ENCODE results near the gene MYPN. TPM values are rescaled to one million over a fixed set of nuclear protein-coding genes. Genes with fewer than 3 reads are reported as not detected.

Gene MYPN, protein sequence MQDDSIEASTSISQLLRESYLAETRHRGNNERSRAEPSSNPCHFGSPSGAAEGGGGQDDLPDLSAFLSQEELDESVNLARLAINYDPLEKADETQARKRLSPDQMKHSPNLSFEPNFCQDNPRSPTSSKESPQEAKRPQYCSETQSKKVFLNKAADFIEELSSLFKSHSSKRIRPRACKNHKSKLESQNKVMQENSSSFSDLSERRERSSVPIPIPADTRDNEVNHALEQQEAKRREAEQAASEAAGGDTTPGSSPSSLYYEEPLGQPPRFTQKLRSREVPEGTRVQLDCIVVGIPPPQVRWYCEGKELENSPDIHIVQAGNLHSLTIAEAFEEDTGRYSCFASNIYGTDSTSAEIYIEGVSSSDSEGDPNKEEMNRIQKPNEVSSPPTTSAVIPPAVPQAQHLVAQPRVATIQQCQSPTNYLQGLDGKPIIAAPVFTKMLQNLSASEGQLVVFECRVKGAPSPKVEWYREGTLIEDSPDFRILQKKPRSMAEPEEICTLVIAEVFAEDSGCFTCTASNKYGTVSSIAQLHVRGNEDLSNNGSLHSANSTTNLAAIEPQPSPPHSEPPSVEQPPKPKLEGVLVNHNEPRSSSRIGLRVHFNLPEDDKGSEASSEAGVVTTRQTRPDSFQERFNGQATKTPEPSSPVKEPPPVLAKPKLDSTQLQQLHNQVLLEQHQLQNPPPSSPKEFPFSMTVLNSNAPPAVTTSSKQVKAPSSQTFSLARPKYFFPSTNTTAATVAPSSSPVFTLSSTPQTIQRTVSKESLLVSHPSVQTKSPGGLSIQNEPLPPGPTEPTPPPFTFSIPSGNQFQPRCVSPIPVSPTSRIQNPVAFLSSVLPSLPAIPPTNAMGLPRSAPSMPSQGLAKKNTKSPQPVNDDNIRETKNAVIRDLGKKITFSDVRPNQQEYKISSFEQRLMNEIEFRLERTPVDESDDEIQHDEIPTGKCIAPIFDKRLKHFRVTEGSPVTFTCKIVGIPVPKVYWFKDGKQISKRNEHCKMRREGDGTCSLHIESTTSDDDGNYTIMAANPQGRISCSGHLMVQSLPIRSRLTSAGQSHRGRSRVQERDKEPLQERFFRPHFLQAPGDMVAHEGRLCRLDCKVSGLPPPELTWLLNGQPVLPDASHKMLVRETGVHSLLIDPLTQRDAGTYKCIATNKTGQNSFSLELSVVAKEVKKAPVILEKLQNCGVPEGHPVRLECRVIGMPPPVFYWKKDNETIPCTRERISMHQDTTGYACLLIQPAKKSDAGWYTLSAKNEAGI (N-terminal part only)
- 1 to 10 TPM in 1 of 3 donors, under 1 TPM in 2; 0.47 to 1.8 (median 0.93) TPM for total RNA-seq
- long read RNA-seq, donor 1: 0 reads
- long read RNA-seq, donor 2, partial matches to known transcripts: 1 of 1 reads
- long read RNA-seq, donor 2, other reads (novel, unspliced or antisense): 0 of 1 reads

DNA sequence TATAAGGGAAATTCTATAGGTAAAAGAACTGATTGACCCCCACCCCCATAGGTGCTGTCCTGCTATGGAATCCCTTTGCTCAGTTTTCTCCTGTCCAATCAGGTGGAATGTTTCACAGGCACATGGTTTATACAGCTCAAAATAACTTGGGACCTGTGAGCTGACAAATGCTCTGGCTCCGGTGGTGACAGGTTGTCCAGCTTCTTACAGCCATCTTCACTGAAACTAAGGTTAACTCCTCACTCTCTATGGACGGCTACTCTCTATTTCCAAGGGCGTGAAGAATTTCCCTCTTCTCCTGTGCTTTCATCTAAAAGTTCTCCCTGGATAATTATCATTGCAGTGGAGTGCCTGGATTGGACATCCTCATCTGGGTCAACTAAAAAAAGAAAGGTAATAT lies at the start of gene MYPN:
MYPN (plus strand) TSS at position 158 of the 400 bp plus-strand sequence. CDS start 11,951 bp downstream, outside the sequence.
- H3K4me3 ChIP-seq: no peak within 1 kb of the TSS
- ATAC-seq: no peak
- H3K4me1 ChIP-seq (ENCODE audit: low read depth): no peaks in the 10 kb centered on the region
- H3K36me3 ChIP-seq (ENCODE audit: low read depth): no peaks in the 10 kb centered on the region
- DNase-seq: no peak
- TF ChIP-seq, protein P1, sequence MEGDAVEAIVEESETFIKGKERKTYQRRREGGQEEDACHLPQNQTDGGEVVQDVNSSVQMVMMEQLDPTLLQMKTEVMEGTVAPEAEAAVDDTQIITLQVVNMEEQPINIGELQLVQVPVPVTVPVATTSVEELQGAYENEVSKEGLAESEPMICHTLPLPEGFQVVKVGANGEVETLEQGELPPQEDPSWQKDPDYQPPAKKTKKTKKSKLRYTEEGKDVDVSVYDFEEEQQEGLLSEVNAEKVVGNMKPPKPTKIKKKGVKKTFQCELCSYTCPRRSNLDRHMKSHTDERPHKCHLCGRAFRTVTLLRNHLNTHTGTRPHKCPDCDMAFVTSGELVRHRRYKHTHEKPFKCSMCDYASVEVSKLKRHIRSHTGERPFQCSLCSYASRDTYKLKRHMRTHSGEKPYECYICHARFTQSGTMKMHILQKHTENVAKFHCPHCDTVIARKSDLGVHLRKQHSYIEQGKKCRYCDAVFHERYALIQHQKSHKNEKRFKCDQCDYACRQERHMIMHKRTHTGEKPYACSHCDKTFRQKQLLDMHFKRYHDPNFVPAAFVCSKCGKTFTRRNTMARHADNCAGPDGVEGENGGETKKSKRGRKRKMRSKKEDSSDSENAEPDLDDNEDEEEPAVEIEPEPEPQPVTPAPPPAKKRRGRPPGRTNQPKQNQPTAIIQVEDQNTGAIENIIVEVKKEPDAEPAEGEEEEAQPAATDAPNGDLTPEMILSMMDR (IDR thresholded peaks at IDR 0.05): no peak
- intact Hi-C loops (cut with DNase I, micrococcal nuclease): no loop called here
- no peaks in the 10 kb centered on the region for H3K9me3 ChIP-seq

DNA sequence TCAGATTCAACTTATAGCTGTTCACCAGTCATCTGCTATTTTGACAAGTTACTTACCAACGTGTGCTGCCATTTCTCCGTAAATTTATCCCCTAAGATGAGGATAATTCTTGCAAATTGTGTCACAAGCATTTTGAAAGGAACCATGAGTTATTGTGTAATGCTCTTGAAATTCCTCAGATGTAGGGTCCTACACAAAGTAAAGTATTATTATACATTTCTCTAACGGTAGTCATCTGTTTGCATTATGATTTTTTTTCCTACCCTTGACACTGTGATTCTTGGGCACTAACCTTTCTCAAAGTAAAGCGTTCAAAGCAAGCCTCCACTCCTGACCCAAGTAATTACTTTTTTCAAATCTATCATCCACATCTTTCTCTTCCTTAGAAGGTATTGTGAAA lies 42.3 kb upstream of the MYPN start:
- TF ChIP-seq, protein P1 (IDR thresholded peaks at IDR 0.05): no peak
- Histone ChIP-seq H3K9me3 (no peaks in the 10 kb centered on the region), H3K4me3 (no peak overlapping the region), H3K36me3 (ENCODE audit: low read depth) (no peaks in the 10 kb centered on the region), H3K4me1 (ENCODE audit: low read depth) (peaks cover 2% of the 10 kb centered on the region)
- DNase-seq (no peak), ATAC-seq (no peak)
- intact Hi-C loops (cut with DNase I, micrococcal nuclease): no loop called here

DNA sequence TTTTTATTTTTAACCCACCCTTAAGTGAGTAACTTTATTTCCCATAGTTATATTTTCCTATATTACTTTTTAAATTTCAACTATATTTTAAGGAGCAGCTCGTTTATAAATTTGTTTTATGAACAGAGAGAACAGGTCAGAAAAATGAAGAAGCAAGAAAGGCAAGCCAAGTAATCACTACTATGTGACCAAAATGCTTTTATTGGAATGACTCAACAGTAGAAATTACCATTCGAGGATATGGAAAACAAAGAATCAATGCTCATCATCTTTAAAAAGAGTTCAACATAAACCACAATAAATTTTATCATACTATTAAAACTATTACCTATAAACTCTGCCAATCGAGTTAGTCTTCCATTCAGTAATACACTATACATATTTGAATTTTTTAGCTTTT lies 41.8 kb upstream of the MYPN start:
- Histone ChIP-seq H3K36me3 (ENCODE audit: low read depth) (no peaks in the 10 kb centered on the region), H3K4me1 (ENCODE audit: low read depth) (peaks cover 6% of the 10 kb centered on the region), H3K4me3 (no peak overlapping the region), H3K9me3 (no peaks in the 10 kb centered on the region)
- DNase-seq: no peak
- TF ChIP-seq, protein P1 (IDR thresholded peaks at IDR 0.05): no peak
- ATAC-seq: no peak
- intact Hi-C loops (cut with DNase I, micrococcal nuclease): no loop called here

DNA sequence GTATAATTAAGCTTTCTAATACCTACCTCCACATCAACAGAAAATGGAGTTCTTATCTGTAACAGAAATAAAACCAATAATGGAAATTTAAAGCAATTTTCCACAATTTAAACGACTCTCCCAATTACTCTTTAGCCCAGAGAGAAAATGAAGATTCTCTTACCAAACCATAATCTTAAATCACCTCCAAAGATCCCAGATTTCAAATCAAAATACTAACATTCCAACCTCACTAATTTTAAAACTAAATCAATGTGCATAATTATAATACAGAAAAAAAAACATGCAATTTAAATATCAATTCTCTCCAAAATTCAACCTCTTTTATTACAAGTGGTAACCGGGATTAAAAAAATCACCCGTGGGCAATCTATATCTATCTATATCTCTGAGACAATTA lies 35.7 kb upstream of the MYPN start:
- peaks cover 20% of the 10 kb centered on the region for H3K4me1 ChIP-seq (ENCODE audit: low read depth)
- TF ChIP-seq, protein P1 (IDR thresholded peaks at IDR 0.05): no peak
- ATAC-seq (no peak), DNase-seq (no peak)
- H3K36me3 ChIP-seq (ENCODE audit: low read depth): no peaks in the 10 kb centered on the region
- H3K9me3 ChIP-seq: no peaks in the 10 kb centered on the region
- H3K4me3 ChIP-seq: no peak overlapping the region
- intact Hi-C loops (cut with DNase I, micrococcal nuclease): no loop called here
